Activated CD8-positive, alpha-beta memory T cell treated with anti-CD3 and anti-CD28 coated beads, Interleukin-2, amount 50 U/mL, for 4 hours (primary cell): Measurements from ENCODE around the gene OR1N1.
"Not testable (repeated sequence)": the region's sequence is repeated elsewhere in the genome, so short reads cannot be mapped to it uniquely, and the experiment has no call there.

ENCODE experiments used
- DNase-seq: peaks from one replicate; pipeline ENCODE4 v3.0.0-alpha.2; 2020

The OR1N1 gene

GRCh38 chr9:122527193-122527592, at the start of gene OR1N1:
Gene OR1N1 (minus strand): TSS chr9:122527293. CDS start chr9:122527293, 0 bp downstream.
- DNase-seq, result no peak

GRCh38 chr9:122572456-122572855, 45.4 kb upstream of the OR1N1 start:
- DNase-seq, result no peak

GRCh38 chr9:122567901-122568300, 40.8 kb upstream of the OR1N1 start:
- DNase-seq, result no peak

GRCh38 chr9:122562134-122562760, 35.2 kb upstream of the OR1N1 start:
- peak; percentile 40 for DNase-seq

GRCh38 chr9:122561446-122561845, 34.4 kb upstream of the OR1N1 start:
- DNase-seq, result no peak

GRCh38 chr9:122552812-122553211, 25.7 kb upstream of the OR1N1 start, which contains the start of gene OR1N2:
Gene OR1N2 (plus strand): TSS chr9:122553112. CDS start chr9:122553212, 100 bp downstream.
- DNase-seq, result no peak

GRCh38 chr9:122551371-122551770, 24.3 kb upstream of the OR1N1 start:
- DNase-seq, result no peak

GRCh38 chr9:122546196-122546595, 19.1 kb upstream of the OR1N1 start:
- DNase-seq, result no peak

GRCh38 chr9:122538757-122539156, 11.7 kb upstream of the OR1N1 start:
- DNase-seq, result no peak

GRCh38 chr9:122537066-122537465, 10.0 kb upstream of the OR1N1 start:
- not testable (repeated sequence) for DNase-seq

- no peak for DNase-seq
These were observed 9.0 kb upstream of the OR1N1 start for GRCh38 chr9:122536134-122536533.

GRCh38 chr9:122531157-122531556, 4.1 kb upstream of the OR1N1 start:
- not testable (repeated sequence) for DNase-seq

- no peak for DNase-seq
These were observed 491 bp downstream of the OR1N1 start for GRCh38 chr9:122526602-122527001.

GRCh38 chr9:122519376-122519775, 7.7 kb downstream of the OR1N1 start:
- DNase-seq, result no peak

GRCh38 chr9:122518841-122519240, 8.3 kb downstream of the OR1N1 start, which contains the start of gene OR1J4:
Gene OR1J4 (plus strand): TSS chr9:122519141. CDS start chr9:122519141, 0 bp downstream.
- no peak for DNase-seq

GRCh38 chr9:122518226-122518625, 8.9 kb downstream of the OR1N1 start:
- DNase-seq, result no peak

- DNase-seq, result no peak
These were observed 16.6 kb downstream of the OR1N1 start, which contains the start of gene OR1J2 for GRCh38 chr9:122510502-122510901. Gene OR1J2 (plus strand): TSS chr9:122510802. CDS start chr9:122510802, 0 bp downstream.

- no peak for DNase-seq
These were observed 20.1 kb downstream of the OR1N1 start for GRCh38 chr9:122506964-122507363.

- DNase-seq, result no peak
These were observed 28.2 kb downstream of the OR1N1 start for GRCh38 chr9:122498883-122499288.

GRCh38 chr9:122479062-122479461, 48.0 kb downstream of the OR1N1 start:
- DNase-seq, result no peak

GRCh38 chr9:122477826-122478225, 49.3 kb downstream of the OR1N1 start, which contains the start of gene OR1J1:
Gene OR1J1 (minus strand): TSS chr9:122477926. CDS start chr9:122477926, 0 bp downstream.
- DNase-seq, result no peak

GRCh38 chr9:122477346-122477745, 49.7 kb downstream of the OR1N1 start:
- DNase-seq, result no peak
